Inflammatory macrophage treated with lipopolysaccharide for 1 hour (primary cell): ENCODE data around the gene GPX7.
A peak's percentile ranks its signal among the peaks of the same experiment; 100 is the strongest.

Experiments
- DNase-seq, 2 donors: peaks; one replicate each; pipeline ENCODE4 v3.0.0-alpha.2; 2020 to 2022

Gene GPX7

DNA sequence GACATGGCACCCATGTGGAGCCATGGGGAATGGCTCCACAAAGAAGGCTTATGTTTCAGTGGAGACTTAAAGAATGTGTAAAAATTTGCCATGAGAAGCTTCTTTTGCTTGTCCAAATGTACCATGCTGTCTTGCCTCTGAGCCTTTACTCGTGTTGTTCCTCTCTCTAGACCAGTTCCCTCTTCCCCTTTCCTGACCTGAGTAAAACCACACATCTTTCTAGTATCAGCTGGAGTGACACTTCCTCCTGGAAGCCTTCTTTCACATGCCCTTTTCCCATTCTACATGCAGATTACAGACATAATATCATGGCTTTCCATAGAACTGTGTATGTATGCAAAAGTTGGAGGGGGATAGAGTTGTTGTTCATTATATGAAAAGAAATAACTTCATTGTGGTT, 13.6 kb upstream of the GPX7 start:
- peak; percentile 34 to 57 for DNase-seq

DNA sequence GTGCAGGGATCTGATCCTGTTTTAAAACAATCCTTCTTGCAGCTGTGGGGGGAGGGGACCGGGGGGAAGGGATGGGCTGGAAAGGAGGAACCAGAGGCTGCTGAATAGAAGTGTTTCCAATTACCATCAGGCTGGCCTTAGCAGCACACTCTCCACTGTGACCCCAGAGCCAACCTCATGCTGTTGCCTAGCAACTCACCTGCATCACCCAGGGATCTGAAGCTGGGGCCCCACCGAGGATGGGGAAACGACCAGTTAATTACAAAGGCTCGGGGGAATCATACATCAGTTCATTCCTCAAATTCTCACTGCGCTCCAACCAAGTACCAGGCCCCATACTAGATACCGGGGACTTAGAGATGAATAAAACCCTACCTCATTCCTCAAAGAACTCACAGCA, 11.9 kb upstream of the GPX7 start:
- no peak for DNase-seq

DNA sequence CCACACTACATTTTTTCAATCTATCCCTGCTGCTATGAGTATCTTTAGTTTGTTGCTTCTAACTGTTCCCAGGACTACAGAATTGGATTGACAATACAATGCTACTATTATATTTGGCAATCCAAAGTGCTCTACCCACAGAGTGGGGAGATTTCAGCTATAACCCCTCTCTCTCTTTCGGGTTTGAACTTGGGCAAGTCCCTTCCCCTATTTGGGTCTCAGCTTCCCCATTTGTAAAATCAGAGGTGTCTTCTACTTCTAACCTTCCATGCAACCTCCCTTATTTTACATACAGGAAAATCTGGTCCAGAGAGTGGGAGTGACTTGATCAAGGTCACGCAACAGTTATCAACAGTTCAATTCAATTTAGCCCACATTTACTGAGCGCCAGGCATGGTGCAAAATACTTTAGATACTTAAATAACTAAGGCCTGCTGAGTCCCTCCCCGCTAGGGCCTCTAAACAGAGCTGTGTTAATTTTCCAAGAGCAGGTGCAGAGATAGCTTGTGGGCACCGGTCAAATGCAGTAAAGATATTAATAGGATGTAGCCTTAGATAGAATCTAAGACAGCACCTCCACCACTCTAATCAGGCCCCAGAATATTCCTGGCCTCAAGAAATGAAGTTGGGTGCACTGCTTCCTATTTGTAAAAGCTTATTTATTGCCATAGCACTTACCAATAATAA, 9.4 kb upstream of the GPX7 start:
- no peak for DNase-seq

DNA sequence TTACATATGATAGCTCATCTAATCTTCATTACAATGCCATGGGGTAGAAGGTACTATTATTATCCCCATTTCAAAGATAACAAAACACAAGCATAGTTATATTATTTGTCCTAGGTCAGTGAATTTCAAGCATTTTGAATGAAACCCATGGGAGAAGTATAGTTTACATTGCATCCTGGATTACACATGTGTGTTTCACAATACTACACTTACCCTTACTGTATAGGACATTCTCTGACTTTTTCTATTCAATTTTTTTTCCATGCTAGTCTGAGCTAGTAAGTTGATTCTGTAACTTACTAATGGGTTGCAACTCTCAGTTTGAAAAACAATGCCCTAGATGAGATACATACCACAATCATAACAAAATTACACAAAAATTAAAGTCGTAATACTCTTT, 8.7 kb upstream of the GPX7 start:
- DNase-seq = no peak

DNA sequence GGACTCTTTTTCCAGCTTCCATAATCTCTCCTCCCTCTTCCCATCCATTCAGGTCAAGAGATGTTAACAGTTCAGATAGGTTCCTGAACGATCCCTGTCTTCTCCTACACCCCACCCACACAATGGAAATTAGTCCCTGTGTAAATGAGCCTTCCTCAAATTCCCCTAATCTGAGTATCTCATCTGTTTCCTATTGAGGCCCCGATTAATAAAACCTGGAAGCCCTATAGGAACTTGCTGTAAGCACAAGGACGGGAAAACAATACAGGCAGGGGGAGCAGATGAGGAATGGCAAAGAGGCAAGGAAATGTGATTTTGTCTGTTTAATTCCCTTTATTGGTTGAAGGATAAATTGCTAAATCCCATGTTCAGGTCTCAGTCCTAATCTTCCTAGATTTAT, 7.1 kb upstream of the GPX7 start:
- no peak for DNase-seq

DNA sequence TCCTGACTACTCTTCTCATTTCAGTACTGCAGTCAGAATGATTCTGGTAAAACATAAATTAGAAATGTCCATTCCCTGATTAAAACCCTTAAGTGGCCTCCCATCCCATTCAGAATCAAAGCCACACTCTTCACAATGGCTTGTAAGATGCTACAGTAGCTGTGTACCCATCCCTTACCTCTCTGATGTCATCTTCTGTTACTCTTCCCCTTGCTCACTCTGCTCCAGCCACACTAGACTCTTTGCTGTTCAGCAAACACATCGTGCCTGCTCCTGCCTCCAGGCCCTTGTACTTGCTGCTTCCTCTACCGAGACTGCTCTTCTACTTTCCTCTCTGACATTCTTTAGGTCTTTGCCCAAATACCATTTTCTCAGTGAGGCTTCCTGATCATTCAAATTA, 4.3 kb upstream of the GPX7 start:
- no peak for DNase-seq

DNA sequence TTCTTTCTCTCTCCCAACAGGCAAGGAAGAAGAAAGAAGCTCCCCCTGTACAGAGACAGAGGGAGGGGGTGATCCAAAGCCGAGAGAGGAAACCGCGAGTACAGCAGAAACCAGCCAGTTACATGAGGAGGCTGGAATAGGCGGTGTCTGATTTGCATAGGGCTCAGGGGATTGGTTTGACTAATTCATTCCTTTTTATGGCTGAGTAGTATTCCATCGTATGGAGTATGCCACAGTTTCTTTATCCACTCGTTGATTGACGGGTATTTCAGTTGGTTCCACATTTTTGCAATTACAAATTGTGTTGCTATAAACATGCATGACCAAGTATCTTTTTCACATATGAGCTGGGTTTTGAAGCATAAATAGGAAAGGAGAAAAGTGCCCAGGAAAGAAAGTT, 3.4 kb upstream of the GPX7 start:
- no peak for DNase-seq

DNA sequence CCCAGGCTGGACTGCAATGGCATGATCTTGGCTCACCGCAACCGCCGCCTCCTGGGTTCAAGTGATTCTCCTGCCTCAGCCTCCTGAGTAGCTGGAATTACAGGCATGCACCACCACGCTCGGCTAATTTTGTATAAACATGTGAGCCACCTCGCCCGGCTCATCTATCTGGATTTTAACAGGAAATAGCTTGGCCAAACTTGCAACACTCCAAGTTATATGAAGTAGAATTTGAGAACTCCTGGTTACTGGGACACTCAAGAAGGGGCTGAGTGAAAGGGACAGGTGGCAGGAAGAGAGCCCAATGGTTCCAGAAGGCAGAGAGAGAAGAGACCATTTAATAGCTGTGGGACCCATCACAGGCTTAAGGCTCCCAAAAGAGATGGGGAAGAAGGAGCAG, 2.9 kb upstream of the GPX7 start:
- no peak for DNase-seq

DNA sequence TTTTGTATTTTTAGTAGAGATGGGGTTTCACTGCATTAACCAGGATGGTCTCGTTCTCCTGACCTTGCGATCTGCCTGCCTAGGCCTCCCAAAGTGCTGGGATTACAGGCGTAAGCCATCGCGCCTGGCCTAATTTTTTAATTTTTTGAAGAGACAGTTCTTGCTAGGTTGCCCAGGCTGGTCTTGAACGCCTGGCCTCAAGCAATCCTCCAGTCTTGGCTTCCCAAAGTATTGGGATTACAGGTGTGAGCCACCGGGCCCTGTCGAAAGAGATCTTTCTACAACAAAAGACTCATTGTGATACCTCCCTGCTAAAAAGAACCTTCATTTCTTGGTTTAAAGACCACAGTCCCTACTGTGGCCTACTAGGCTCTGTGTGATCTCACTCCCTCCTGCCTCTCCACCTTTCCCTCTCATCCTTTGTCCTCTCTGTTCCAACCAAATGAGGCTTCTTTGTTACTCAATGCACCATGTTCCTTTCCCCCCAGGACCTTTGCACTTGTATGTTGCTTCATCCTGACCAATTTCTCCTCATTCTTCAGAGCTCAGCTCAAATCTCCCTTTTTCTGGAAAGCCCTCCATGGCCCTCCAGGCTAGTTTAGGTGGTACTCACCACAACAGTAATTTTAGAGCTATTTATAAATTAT, 1.5 kb upstream of the GPX7 start:
- DNase-seq = no peak

DNA sequence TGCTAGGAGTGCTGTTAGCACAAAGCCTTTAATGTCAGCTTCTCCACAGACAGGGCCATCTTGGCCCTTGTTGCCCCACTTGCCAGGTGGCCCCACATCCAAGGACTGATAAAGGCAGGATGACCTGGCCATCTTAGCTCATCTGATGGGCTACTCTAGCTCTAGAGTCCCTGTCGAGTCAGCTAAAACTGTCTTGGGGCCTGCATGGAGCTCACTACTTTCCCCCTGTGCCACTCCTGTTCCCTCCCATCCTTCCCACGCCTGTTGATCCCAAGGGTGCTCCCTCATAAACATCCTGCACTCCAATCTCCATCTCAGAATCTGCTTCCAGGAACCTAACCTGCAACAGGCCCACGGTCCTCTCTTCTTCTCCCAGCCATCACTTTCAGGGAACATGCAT, 652 bp upstream of the GPX7 start:
- no peak for DNase-seq

DNA sequence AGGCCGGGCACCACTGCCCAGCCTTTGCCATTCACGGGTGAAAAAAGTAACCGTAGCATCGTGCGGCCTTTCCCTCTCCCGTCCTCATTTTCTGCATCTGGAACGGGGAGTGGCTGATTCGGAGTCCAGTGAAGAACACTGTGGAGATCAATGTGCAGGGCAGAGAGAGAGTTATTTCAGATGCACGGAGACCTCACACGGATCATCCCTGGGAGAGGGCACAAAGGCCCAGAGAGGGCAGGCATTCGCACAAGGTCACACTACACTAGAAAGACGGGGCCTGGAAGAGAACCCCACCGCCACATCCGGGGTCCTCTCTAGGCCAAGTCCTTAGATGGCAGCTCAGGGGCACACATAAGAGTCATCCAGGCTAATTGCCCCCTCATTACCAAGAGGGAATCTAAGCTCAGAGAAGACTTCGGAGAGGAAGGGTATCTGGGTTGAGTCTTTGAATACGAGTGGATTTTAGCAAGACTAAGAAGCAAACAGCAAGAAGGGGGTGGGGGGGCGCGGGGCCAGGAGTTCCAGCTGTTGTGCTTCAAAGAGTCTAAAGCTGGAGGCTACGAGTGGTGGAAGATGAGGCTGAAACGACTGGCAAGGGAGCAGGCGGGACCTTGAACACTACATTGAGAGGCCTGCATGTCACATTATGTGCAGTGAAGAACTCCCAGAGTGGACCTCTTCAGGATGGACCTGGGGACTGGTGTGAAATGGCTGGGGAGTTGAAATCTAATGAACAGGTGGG, 857 bp downstream of the GPX7 start:
- DNase-seq = no peak

DNA sequence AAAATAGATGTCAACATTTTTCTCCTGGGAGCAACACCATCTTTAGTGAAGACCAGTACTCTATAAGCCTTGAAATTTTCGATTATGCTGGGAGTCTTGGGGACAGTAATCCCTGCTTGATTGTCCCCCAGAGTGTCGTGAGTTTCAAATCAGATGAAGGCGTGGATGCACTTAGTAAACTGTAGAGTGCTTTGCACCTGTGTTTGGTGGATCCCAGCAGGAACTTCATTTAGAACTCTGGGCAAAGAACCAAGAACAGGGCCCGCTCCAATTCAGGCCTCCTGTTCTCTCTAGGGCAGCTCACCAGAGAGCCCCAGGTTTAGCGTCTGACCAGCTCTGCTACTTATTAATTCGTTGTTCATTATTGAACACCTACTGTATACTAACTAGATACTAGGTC, 1.5 kb downstream of the GPX7 start:
- no peak for DNase-seq

DNA sequence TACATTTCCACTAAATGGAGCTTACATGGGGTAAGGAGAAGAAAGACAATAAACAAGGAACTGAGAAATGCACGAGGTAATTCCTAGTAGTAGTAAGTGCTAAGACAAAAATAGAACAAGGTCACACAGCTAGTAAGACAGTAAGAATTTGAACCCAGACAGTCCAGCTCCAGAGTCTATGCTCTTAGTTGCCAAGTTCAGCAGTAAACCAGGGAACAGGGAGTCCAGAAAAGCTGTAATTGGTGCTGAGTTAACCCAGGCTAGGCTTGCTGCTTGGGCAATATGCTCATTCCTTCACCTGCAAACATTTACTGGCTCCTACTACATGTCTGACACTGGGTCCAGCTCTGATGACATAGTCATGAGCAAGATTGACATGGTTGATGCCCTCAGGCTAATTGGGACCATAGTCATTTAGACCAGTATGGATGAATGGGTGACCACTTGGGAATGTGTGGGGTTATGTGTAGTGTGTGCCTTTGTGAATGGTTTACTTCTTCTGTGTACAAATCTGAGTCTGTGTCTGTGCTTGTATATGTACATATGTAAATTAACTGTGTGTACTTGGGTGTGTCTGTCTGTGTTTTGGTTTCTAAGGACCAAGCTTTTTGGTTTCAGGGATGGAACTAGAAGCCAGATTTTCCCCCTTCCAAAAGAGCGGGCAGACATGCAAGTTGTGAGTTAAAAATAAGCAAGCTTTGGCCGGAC, 2.0 kb downstream of the GPX7 start:
- no peak for DNase-seq

DNA sequence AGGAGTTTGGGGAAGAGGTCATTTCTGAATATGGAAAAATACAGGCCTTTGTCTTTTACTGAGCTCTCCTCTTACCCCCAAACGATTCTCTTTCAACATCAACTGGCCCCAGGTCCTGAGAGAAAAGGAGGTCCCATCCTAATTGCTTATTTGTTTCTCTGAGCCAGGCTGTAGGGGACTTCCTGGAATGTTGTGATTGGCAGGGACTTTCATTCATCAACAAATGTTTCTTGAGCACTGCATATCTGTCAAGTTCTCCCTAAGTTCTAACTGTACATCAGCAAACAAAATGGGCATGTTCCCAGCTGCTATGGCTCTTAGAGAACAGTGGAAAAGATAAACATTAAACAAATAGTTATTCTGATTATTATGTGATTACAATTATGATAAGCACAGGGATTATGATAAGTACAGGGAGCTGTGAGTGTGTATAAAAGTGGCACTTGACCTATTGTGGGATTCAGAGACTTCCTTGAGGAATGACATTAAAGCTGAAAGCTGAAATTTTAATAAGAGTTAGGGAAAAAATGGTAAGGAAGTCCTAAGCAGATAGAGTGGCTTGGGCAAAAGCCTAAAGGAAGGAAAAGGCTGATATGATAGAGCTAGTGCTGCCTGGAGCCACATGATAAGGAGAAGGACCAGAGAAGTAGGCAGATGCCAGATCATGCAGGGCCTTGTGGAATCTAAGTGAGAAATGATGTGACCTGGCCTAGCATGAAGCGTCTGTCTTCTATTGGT, 11.6 kb downstream of the GPX7 start:
- no peak for DNase-seq

DNA sequence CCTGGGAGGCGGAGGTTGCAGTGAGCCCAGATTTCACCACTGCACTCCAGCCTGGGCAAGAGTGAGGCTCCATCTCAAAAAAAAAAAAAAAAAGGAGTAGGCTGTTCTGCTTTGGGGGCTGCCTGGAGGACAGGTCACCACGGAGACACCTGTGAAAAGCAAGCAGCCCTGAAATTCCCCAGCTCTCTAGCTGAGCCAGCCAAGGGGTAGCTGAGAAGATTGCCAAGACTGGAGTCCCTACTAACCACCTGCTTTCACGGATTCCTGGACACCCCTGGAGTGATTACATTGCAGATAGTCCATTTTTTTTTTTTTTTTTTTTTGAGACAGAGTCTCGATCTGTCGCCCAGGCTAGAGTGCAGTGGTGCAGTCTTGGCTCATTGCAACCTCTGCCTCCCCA, 12.5 kb downstream of the GPX7 start:
- DNase-seq = no peak

DNA sequence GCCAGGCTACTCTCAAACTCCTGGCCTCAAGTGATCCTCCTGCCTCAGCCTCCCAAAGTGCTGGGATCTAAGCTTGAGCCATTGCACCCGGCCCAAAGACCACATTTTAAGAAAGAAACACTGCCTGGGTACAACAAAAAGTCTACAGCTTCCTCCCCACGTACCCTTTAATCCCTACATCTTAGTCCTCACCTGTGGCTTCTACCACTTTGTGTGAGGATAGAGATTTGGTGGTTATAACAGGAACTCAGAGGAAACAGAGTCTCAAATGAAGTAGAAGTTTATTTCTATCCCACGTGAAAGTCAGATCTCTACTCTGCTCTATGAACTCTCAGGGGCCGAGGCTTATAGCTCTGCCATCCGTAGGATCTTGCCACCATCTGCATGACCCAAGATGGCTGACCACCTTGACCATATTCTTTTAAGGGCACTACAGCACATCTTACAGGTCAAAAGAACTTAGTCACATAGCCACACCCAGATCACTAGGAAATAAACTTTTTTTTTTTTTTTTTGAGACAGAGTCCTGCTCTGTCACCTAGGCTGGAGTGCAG, 13.4 kb downstream of the GPX7 start:
- DNase-seq = no peak

DNA sequence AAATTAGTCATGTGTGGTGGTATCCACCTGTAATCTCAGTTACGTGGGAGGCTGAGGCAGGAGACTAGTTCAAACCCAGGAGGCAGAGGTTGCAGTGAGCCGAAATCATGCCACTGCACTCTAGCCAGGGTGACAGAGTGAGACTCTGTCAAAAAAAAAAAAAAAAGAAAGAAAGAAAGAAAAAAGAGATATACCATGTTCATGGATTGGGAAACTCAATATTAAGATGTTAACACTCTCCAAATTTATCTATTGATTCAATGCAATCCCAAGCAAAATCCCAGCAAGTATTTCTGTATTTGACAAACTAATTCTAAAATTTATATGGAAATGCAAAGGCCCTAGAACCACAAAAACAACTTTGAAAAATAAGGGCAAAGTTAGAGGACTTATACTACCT, 19.8 kb downstream of the GPX7 start:
- DNase-seq = no peak

DNA sequence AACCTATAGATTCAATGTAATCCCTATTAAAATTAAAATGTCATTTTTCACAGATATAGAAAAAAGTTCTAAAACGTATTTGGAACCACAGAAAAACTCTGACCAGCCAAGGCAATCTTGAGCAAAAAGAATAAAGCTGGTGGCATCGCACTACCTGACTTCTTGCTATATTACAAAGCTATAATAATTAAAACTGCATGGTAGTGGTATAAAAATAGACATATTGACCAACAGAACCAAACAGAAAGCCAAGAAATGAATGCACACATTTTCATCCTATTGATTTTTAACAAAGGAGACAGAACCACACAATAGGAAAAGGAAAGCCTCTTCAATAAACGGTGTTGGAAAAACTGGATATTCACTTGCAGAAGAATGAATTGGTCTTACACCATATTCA, 21.6 kb downstream of the GPX7 start:
- DNase-seq = no peak

DNA sequence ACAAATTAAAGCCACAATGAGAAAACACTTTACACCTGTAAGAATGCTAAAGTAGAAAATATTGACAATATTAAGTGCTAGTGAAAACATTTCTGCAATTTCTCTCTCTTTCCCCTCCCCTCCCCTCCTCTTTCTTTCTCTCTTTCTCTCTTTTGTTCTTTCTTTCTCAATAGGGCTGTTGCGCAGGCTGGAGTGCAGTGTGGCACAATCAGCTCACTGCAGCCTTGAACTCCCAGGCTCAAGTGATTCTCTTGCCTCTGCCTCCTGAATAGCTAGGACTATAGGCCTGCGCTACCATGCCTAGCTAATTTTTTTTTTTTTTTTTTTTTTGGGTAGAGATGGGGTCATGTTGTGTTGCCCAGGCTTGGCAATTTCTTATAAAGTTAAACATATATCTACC, 24.9 kb downstream of the GPX7 start:
- DNase-seq = no peak

DNA sequence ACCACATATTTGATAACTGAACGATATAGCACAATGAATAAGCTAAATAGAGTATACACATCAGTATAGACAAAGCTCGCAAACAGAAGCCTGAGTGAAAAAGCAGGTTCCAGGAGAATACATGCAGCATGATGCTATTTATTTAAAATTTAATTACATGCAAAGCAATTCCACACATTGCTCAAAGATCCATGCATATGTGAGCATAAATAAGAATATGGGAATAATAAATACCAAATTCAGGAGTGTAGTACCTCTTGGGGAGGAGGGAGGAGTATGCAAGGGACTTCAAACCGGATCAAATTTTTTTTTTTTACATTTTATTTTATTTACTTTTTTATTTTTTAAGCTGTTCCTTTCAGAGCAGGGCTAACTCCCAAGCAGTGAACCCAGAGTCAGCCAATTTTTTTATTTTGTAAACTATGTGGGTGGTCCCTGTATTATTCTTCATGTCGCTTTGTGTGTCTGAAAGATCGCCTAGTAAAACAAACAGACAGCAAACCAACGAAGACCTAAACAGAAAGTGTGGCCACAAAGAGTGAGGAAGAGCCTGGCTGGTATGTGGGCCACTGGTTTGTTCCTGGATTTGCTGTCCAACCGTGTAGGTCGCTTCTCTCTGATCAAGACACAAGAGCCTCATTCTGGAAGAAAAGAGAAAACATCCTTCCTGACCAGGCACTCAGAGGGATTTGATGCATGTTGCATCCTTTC, 26.6 kb downstream of the GPX7 start:
- no peak for DNase-seq

DNA sequence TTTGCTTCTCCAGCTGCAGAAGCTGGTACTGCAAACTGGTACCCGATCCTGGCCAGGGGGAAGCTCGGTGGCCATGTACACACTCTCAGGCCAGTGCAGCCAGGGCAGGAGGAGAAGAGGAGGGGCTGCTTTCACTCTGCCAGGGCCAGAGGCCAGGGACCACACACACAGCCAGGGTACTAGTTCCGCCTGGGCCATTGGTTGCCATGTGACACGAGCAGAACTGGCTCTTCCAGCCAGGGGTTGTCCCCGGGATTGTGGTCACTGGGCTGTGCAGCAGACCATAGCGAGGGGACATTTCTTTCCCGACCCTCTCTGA, 27.1 kb downstream of the GPX7 start:
- DNase-seq = no peak

DNA sequence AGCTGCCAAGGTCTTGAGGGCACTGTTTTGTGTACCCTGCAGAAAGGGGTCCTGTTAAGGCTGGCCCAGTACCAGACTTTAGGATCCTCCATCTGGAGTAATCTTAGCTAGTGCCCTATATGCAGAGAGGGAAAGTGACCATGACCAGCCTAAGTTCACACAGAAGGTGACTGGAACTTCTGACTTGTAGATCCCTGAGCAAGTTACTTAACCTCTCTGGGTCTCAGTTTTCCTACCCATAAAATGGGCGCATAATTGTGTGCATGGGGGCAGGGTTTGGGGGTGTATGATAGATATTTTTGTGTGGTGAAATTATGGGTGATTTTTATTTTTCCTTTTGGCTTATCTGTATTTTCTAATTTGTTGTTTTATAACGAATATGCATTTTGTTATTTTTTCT, 27.5 kb downstream of the GPX7 start:
- DNase-seq = no peak
